Epidermal melanocyte (primary cell): ENCODE data around the gene CARNS1.
"Not testable (repeated sequence)": the region's sequence is repeated elsewhere in the genome, so short reads cannot be mapped to it uniquely, and the experiment has no call there.

ENCODE experiments used
- DNase-seq: peaks from one replicate; pipeline ENCODE4 v3.0.0; 2011; ENCODE audit warnings: low spot score; ENCODE audit not compliant: insufficient read length

CARNS1 gene

GRCh38 chr11:67396259-67396581 is 19.3 kb upstream of the CARNS1 start:
- no peak for DNase-seq

- no peak for DNase-seq
These were observed 18.7 kb upstream of the CARNS1 start for GRCh38 chr11:67396587-67397389.

GRCh38 chr11:67397536-67397935 is 17.9 kb upstream of the CARNS1 start:
- no peak for DNase-seq

- DNase-seq, result no peak
These were observed 17.4 kb upstream of the CARNS1 start for GRCh38 chr11:67397986-67398660.

- no peak for DNase-seq
These were observed 16.6 kb upstream of the CARNS1 start for GRCh38 chr11:67398661-67399563.

GRCh38 chr11:67400251-67400941 is 15.1 kb upstream of the CARNS1 start:
- DNase-seq, result no peak

- no peak for DNase-seq
These were observed 14.5 kb upstream of the CARNS1 start for GRCh38 chr11:67400942-67401494.

GRCh38 chr11:67401495-67402191 is 13.8 kb upstream of the CARNS1 start, which contains the start of gene PPP1CA:
Gene PPP1CA, minus strand, starts transcription at chr11:67401858. Its CDS starts 76 bp downstream, at chr11:67401782.
- DNase-seq, result peak; percentile 98

- not testable (repeated sequence) for DNase-seq
These were observed 13.2 kb upstream of the CARNS1 start for GRCh38 chr11:67402192-67402839.

GRCh38 chr11:67403085-67403484 is 12.4 kb upstream of the CARNS1 start:
- DNase-seq, result not testable (repeated sequence)

GRCh38 chr11:67404515-67405195 is 10.8 kb upstream of the CARNS1 start:
- no peak for DNase-seq

- DNase-seq, result no peak
These were observed 10.3 kb upstream of the CARNS1 start for GRCh38 chr11:67405196-67405567.

GRCh38 chr11:67405688-67406339 is 9.7 kb upstream of the CARNS1 start:
- DNase-seq, result no peak

- DNase-seq, result no peak
These were observed 9.0 kb upstream of the CARNS1 start for GRCh38 chr11:67406420-67406968.

- DNase-seq, result no peak
These were observed 8.3 kb upstream of the CARNS1 start for GRCh38 chr11:67406969-67407687.

GRCh38 chr11:67407688-67408163 is 7.8 kb upstream of the CARNS1 start:
- DNase-seq, result no peak

GRCh38 chr11:67408437-67409200 is 6.9 kb upstream of the CARNS1 start:
- DNase-seq, result no peak
